DND-41 (cell line): ENCODE data around the gene ALCAM.

Experiments
- ATAC-seq: fragments of 200-7000 bp; cut with Tn5 transposase; 3 replicates; pipeline ENCODE4 v1.9.1; 2021; ENCODE audit warnings: low read depth; ENCODE audit not compliant: insufficient read depth
- DNase-seq: peaks from one replicate; pipeline ENCODE4 v3.0.0-alpha.2; 2020
- H2AFZ ChIP-seq: 2 replicates; pipeline ENCODE4 v1.6.0; 2012; ENCODE audit warnings: low read depth, low read length
- H3K27ac ChIP-seq: 2 replicates; pipeline ENCODE4 v1.5.1; 2012; ENCODE audit warnings: low read length, inconsistent platforms
- H3K27me3 ChIP-seq: fragments of 200-600 bp; sonication (generic); 2 replicates; pipeline ENCODE4 v1.6.0; 2012; ENCODE audit warnings: low read length, mild to moderate bottlenecking, inconsistent platforms; ENCODE audit not compliant: insufficient read depth, poor library complexity
- H3K36me3 ChIP-seq: 2 replicates; pipeline ENCODE4 v1.5.1; 2012; ENCODE audit warnings: low read length, inconsistent platforms; ENCODE audit not compliant: insufficient read depth
- H3K4me1 ChIP-seq: 2 replicates; pipeline ENCODE4 v1.5.1; 2012; ENCODE audit warnings: mild to moderate bottlenecking, low read length; ENCODE audit not compliant: insufficient read depth
- H3K4me2 ChIP-seq: 2 replicates; pipeline ENCODE4 v1.6.0; 2012; ENCODE audit warnings: mild to moderate bottlenecking, moderate library complexity, low read length, inconsistent platforms; ENCODE audit not compliant: insufficient read depth
- H3K4me3 ChIP-seq, 2 experiments: fragments of 200-600 bp in 1 of 2; shearing (Covaris generic) in 1 of 2; 2 replicates each; pipeline ENCODE4 v1.5.1; 2012 to 2016; ENCODE audit warnings: inconsistent platforms in 2 of 2, low read length in 2 of 2, mild to moderate bottlenecking in 2 of 2, low read depth in 1 of 2, moderate library complexity in 1 of 2
- H3K79me2 ChIP-seq: 2 replicates; pipeline ENCODE4 v1.6.0; 2012; ENCODE audit warnings: low read length, inconsistent platforms; ENCODE audit not compliant: insufficient read depth
- H3K9ac ChIP-seq: 2 replicates; pipeline ENCODE4 v1.6.0; 2012; ENCODE audit warnings: low read depth, mild to moderate bottlenecking, inconsistent platforms, low read length, moderate library complexity
- H3K9me3 ChIP-seq: 2 replicates; pipeline ENCODE4 v1.5.1; 2012; ENCODE audit warnings: low read length, moderate library complexity, mild to moderate bottlenecking, inconsistent platforms; ENCODE audit not compliant: insufficient read depth, severe bottlenecking
- H4K20me1 ChIP-seq: 2 replicates; pipeline ENCODE4 v1.6.0; 2012; ENCODE audit warnings: low read length; ENCODE audit not compliant: insufficient read depth
- CTCF ChIP-seq: IDR thresholded peaks from 2 replicates; pipeline ENCODE4 v1.5.1; 2012; ENCODE audit warnings: borderline replicate concordance, low read length, moderate library complexity, mild to moderate bottlenecking; ENCODE audit not compliant: poor library complexity, severe bottlenecking; ENCODE audit errors: extremely low read depth
- EZH2 ChIP-seq: IDR thresholded peaks from 3 replicates; pipeline ENCODE4 v1.6.1; 2012; ENCODE audit warnings: borderline replicate concordance, low read depth, mild to moderate bottlenecking, moderate library complexity, low read length, inconsistent platforms; ENCODE audit not compliant: severe bottlenecking

The ALCAM gene

GRCh38 chr3:105613120-105613519 is 246.4 kb downstream of the ALCAM start:
- H3K27me3 ChIP-seq: no peaks in the 10 kb centered on the region
- no peak overlapping the region for H3K4me3 ChIP-seq
- H3K36me3 ChIP-seq: no peaks in the 10 kb centered on the region
- H3K4me2 ChIP-seq: no peak overlapping the region
- H2AFZ ChIP-seq: no peak overlapping the region
- H3K79me2 ChIP-seq: no peaks in the 10 kb centered on the region
- DNase-seq: no peak
- TF ChIP-seq EZH2 (no peak), CTCF (no peak)
- H4K20me1 ChIP-seq: no peaks in the 10 kb centered on the region
- no peak overlapping the region for H3K27ac ChIP-seq
- H3K4me1 ChIP-seq: no peaks in the 10 kb centered on the region
- no peaks in the 10 kb centered on the region for H3K9me3 ChIP-seq
- ATAC-seq: no peak
- H3K9ac ChIP-seq: no peak overlapping the region

- H3K4me3 ChIP-seq: no peak overlapping the region
- no peaks in the 10 kb centered on the region for H3K36me3 ChIP-seq
- no peaks in the 10 kb centered on the region for H4K20me1 ChIP-seq
- TF ChIP-seq CTCF: no peak
- no peak for TF ChIP-seq EZH2
- DNase-seq (no peak), ATAC-seq (no peak)
- no peak overlapping the region for H3K27ac ChIP-seq
- H3K9ac ChIP-seq: no peak overlapping the region
- H3K4me1 ChIP-seq: no peaks in the 10 kb centered on the region
- no peaks in the 10 kb centered on the region for H3K27me3 ChIP-seq
- H3K4me2 ChIP-seq: no peak overlapping the region
- H3K79me2 ChIP-seq: no peaks in the 10 kb centered on the region
- no peaks in the 10 kb centered on the region for H3K9me3 ChIP-seq
- H2AFZ ChIP-seq: no peak overlapping the region
These were observed 247.8 kb downstream of the ALCAM start for GRCh38 chr3:105614288-105615030.

- H3K4me2 ChIP-seq: no peak overlapping the region
- H3K36me3 ChIP-seq: no peaks in the 10 kb centered on the region
- H2AFZ ChIP-seq: no peak overlapping the region
- no peak for DNase-seq
- no peaks in the 10 kb centered on the region for H3K9me3 ChIP-seq
- ATAC-seq: no peak
- H3K27ac ChIP-seq: no peak overlapping the region
- H3K79me2 ChIP-seq: no peaks in the 10 kb centered on the region
- TF ChIP-seq EZH2: no peak
- no peak overlapping the region for H3K9ac ChIP-seq
- no peaks in the 10 kb centered on the region for H3K27me3 ChIP-seq
- H4K20me1 ChIP-seq: no peaks in the 10 kb centered on the region
- H3K4me3 ChIP-seq: no peak overlapping the region
- H3K4me1 ChIP-seq: no peaks in the 10 kb centered on the region
These were observed 249.1 kb downstream of the ALCAM start for GRCh38 chr3:105615814-105616213.

GRCh38 chr3:105616374-105617121 is 249.8 kb downstream of the ALCAM start:
- H3K9ac ChIP-seq: no peak overlapping the region
- H3K4me1 ChIP-seq: no peaks in the 10 kb centered on the region
- TF ChIP-seq EZH2: no peak
- no peak for TF ChIP-seq CTCF
- no peaks in the 10 kb centered on the region for H3K27me3 ChIP-seq
- H3K9me3 ChIP-seq: no peaks in the 10 kb centered on the region
- H2AFZ ChIP-seq: no peak overlapping the region
- H3K4me3 ChIP-seq: no peak overlapping the region
- no peaks in the 10 kb centered on the region for H3K79me2 ChIP-seq
- H4K20me1 ChIP-seq: no peaks in the 10 kb centered on the region
- ATAC-seq (no peak), DNase-seq (no peak)
- no peak overlapping the region for H3K27ac ChIP-seq
- no peaks in the 10 kb centered on the region for H3K36me3 ChIP-seq
- H3K4me2 ChIP-seq: no peak overlapping the region
